Ovary (tissue), 9 donors: ENCODE data around the gene TYSND1. TPM values are rescaled to one million over a fixed set of nuclear protein-coding genes. Genes with fewer than 3 reads are reported as not detected.

Source experiments
- DNase-seq, 5 donors: peaks; one replicate each; pipeline ENCODE4 v3.0.0-alpha.2; 2019 to 2020
- H3K27ac ChIP-seq, 2 donors: fragments of 200-600 bp; one replicate each; pipeline versions ENCODE4 v1.5.1 to v1.8.0; 2019 to 2022
- H3K27me3 ChIP-seq: fragments of 200-600 bp; one replicate; pipeline ENCODE4 v1.8.0; 2022
- H3K36me3 ChIP-seq: fragments of 200-600 bp; sonication (generic); one replicate; pipeline ENCODE4 v1.5.1; 2019
- H3K4me1 ChIP-seq: one replicate; pipeline ENCODE4 v1.8.1; 2013; ENCODE audit warnings: mild to moderate bottlenecking, moderate library complexity; ENCODE audit not compliant: insufficient read depth
- H3K4me3 ChIP-seq: fragments of 200-600 bp; sonication (generic); one replicate; pipeline ENCODE4 v1.5.1; 2017
- H3K9me3 ChIP-seq, 2 donors: fragments of 200-600 bp in 1 of 2; sonication (generic) in 1 of 2; one replicate each; pipeline versions ENCODE4 v1.5.1 to v1.8.1; 2013 to 2019; ENCODE audit warnings: mild to moderate bottlenecking in 1 of 2, moderate library complexity in 1 of 2
- EP300 ChIP-seq: sonication (generic); formaldehyde crosslinking; IDR thresholded peaks from one replicate; pipeline ENCODE4 v1.6.1; 2017; ENCODE audit warnings: antibody characterized with exemption
- POLR2A ChIP-seq: fragments of 450-650 bp; IDR thresholded peaks from one replicate; pipeline ENCODE4 v1.6.1; 2017; ENCODE audit warnings: antibody characterized with exemption, mild to moderate bottlenecking, moderate library complexity
- WGBS, 3 donors: extraction: QIAGEN DNeasy Blood & Tissue Kit in 1 of 3; methylation state at CpG; one replicate each; pipeline versions ENCODE4 v1.1.5 to v1.1.7; 2013 to 2017; 5-methylcytosine and 5-hydroxymethylcytosine counted together
- intact Hi-C, 4 donors: fragments of 100-400 bp; cut with DNase I; formaldehyde crosslinking; loops; one replicate each; pipeline versions ENCODE4 v1.11.0 to v1.15.1; 2022 to 2023
- polyA plus RNA-seq, 2 donors: library from polyadenylated mRNA; stranded (reverse); fragments of 200-250 nt in 1 of 2; fragments of 350-450 nt in 1 of 2; fragmentation: Illumina TruSeq in 1 of 2; extraction: RNeasy Lipid Tissue Mini Kit (QIAGEN cat#74804) in 1 of 2; gene quantifications; one replicate each; pipeline ENCODE4 v1.2.3, GENCODE V29; 2013 to 2014
- total RNA-seq, 7 donors: library from RNA; depleted of rRNA in 2 of 7; stranded (reverse); fragments of >200 nt in 2 of 7; fragmentation: NEBNext Ultra II Directional in 3 of 7; extraction: Animal tissue kit (Norgen Biotek cat#: 25700) in 3 of 7; gene quantifications; one replicate each; pipeline versions ENCODE4 v1.1.0 to v1.2.4, GENCODE V29; 2016 to 2023
- TF ChIP-seq, protein P1 (sequence below), 3 donors: fragments of 450-650 bp in 2 of 3; fragments of 200-600 bp in 1 of 3; IDR thresholded peaks; one replicate each; pipeline versions ENCODE4 v1.5.1 to v1.8.0; 2016 to 2022; ENCODE audit warnings: antibody characterized with exemption in 3 of 3, mild to moderate bottlenecking in 1 of 3
- donor health status: DM: no; HTN: no; CAD: no; lungs with moderate emphysema.
- donor health status: DM: no; HTN: no; CAD: no.
- donor health status: Bipolar disorder and iron deficiency.
- donor health status: DM: yes; HTN: yes; CAD: no.
- donor health status: DM: no; HTN: no; CAD: no.
- donor health status: DM: yes; HTN: yes; CAD: no.

The TYSND1 gene
- total and polyA plus RNA-seq, 9 donors, result 3.5 to 12.4 (median 11.9) TPM

DNA sequence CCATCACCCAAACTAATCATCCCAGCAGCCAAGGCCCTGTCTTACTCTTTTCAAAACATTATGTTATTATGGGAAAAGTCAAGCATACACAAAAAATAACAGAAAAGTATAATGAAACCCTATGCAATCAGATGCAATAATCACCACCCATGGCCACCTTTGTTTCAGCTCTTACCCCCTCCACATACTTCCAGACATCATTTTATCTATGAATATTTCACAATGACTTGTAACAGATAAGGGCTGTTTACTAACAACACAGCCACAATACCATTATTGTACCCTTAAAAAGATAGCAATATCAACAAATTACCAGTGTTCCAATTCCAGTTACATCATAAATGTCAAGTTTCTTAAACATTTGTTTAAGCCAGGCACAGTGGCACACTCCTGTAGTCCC, 49.0 kb downstream of the TYSND1 start:
- Histone ChIP-seq H3K27ac (no peak overlapping the region), H3K27me3 (no peaks in the 10 kb centered on the region), H3K36me3 (no peaks in the 10 kb centered on the region), H3K4me1 (no peaks in the 10 kb centered on the region), H3K4me3 (no peak overlapping the region), H3K9me3 (no peaks in the 10 kb centered on the region)
- DNase-seq, result no peak
- intact Hi-C loops, result no loop called here
- TF ChIP-seq POLR2A (no peak), EP300 (no peak)
- TF ChIP-seq, protein P1, sequence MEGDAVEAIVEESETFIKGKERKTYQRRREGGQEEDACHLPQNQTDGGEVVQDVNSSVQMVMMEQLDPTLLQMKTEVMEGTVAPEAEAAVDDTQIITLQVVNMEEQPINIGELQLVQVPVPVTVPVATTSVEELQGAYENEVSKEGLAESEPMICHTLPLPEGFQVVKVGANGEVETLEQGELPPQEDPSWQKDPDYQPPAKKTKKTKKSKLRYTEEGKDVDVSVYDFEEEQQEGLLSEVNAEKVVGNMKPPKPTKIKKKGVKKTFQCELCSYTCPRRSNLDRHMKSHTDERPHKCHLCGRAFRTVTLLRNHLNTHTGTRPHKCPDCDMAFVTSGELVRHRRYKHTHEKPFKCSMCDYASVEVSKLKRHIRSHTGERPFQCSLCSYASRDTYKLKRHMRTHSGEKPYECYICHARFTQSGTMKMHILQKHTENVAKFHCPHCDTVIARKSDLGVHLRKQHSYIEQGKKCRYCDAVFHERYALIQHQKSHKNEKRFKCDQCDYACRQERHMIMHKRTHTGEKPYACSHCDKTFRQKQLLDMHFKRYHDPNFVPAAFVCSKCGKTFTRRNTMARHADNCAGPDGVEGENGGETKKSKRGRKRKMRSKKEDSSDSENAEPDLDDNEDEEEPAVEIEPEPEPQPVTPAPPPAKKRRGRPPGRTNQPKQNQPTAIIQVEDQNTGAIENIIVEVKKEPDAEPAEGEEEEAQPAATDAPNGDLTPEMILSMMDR (IDR thresholded peaks at IDR 0.05), result no peak

DNA sequence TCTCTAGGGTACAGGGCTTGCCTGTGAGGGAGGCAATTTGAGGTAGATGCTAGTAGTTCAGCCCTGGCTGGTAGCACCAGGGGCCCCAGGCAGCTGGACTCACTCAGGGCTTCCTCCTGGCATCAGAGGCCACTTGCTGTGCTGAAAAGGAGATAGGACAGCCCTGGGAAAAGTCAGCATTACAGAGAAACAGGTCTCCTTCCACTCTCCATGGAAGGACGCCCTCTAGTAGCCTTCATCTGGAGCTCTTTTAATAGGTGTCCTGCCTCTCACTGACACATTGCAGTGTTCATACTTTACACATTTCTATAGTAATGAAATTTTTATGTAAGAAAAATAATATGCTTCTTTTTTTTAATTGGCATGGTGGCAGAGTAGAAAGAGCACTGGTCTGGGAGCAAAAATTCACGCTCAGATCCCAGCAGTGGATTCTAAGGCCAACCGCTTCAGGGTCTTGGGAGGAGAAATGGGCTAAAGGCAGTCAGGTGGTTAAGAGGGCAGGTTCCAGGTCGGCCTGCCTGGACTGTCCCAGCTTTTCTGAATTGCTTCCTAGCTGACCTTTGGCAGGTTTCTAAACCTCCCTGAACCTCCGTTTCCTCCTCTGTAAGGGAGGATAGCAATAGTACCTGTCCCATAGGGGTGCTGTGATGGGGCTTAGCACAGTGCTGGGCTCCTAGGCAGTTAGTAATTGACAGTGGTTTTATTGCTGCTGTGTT, 49.6 kb downstream of the TYSND1 start:
- H3K27me3 ChIP-seq, result no peaks in the 10 kb centered on the region

DNA sequence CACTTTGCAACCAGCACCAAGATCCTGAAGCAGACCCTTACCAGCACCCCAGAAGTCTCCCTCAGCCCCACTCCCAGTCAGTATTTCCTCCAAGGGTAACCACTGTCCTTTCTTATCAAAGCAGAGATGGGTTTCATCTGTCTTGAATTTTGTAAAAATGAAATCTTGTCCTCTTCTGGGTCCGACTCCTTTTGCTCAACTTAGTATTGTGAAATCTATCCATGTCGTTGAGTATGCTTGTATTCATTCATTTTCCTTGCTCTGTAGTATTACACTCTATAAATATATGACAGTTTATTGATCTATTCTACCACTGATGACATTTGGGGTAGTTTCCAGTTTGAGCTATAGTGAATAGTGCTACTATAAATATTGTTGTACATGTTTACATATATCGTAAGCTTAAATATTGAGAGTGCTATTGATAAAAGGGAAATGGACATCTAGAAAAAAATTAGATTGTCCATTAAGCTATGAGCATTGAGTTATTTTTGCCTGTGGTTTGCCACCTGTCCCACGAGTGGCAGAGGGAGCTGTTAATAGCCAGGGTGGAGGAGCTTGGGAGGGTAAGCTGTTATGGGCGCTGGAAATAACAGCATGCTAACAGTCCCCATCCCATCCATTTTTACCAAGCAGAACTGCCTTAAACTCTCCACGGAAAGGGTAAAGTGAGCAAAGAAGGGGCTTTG, 50.3 kb downstream of the TYSND1 start:
- no peaks in the 10 kb centered on the region for H3K36me3 ChIP-seq
- no peak for DNase-seq
- WGBS, 3 donors, result 90 to 92% (median 91%) methylated on average over 6 of the region's 6 CpGs
- no peak overlapping the region for H3K4me3 ChIP-seq
- H3K27ac ChIP-seq, result no peak overlapping the region
- H3K4me1 ChIP-seq, result no peaks in the 10 kb centered on the region
- intact Hi-C loops, result no loop called here
- H3K9me3 ChIP-seq, result no peaks in the 10 kb centered on the region
- H3K27me3 ChIP-seq, result no peaks in the 10 kb centered on the region
- no peak for TF ChIP-seq EP300
- no peak for TF ChIP-seq POLR2A
- TF ChIP-seq, protein P1 (IDR thresholded peaks at IDR 0.05), result no peak

More for the DNA sequence above, 49.6 kb downstream of the TYSND1 start:
- DNase-seq, result no peak
- intact Hi-C loops, result no loop called here
- no peaks in the 10 kb centered on the region for H3K4me1 ChIP-seq
- no peak overlapping the region for H3K27ac ChIP-seq
- no peaks in the 10 kb centered on the region for H3K36me3 ChIP-seq
- no peaks in the 10 kb centered on the region for H3K9me3 ChIP-seq
- WGBS, 3 donors, result 91 to 96% (median 94%) methylated on average over 5 of the region's 5 CpGs
- TF ChIP-seq, protein P1 (IDR thresholded peaks at IDR 0.05), result no peak
- TF ChIP-seq EP300 (no peak), POLR2A (no peak)
- H3K4me3 ChIP-seq, result no peak overlapping the region

DNA sequence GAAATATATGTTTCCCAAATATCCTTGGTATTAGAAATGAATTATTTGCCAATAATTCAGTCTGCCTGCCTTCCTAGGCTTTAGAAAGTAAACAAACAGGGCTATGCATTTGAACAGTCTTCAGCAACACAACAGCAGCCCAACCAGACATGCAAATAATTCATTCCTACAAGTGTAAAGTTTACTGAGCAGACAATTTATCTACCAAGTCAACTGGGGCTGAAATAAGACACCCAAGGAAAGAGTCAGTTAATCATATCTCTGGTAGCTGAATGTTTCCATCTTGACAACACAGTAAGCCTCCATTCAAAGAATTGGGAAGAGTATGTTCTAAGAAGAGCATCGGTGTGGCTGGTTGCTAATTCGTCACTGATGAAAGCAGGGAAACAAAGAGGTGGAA, 52.2 kb downstream of the TYSND1 start:
- WGBS, 3 donors, result 69 to 74% (median 72%) methylated on average over 2 of the region's 2 CpGs
- TF ChIP-seq POLR2A (no peak), EP300 (no peak)
- TF ChIP-seq, protein P1 (IDR thresholded peaks at IDR 0.05), result no peak
- H3K4me3 ChIP-seq, result no peak overlapping the region
- H3K4me1 ChIP-seq, result no peaks in the 10 kb centered on the region
- no peaks in the 10 kb centered on the region for H3K36me3 ChIP-seq
- DNase-seq, result no peak
- no peaks in the 10 kb centered on the region for H3K27me3 ChIP-seq
- no peak overlapping the region for H3K27ac ChIP-seq
- no peaks in the 10 kb centered on the region for H3K9me3 ChIP-seq
- intact Hi-C loops, result no loop called here
